Muscle of leg (tissue), 16 donors: ENCODE measurements around the gene TRPM5. TPM values are rescaled to one million over a fixed set of nuclear protein-coding genes. Genes with fewer than 3 reads are reported as not detected.
A peak's percentile ranks its signal among the peaks of the same experiment; 100 is the strongest.

Experiments used
- DNase-seq: peaks from one replicate; pipeline ENCODE4 v3.0.0; 2013
- H3K27ac ChIP-seq: one replicate; pipeline ENCODE4 v1.5.1; 2013; ENCODE audit warnings: mild to moderate bottlenecking, low read length, control low read depth
- H3K27me3 ChIP-seq: one replicate; pipeline ENCODE4 v1.6.1; 2013; ENCODE audit warnings: low read length; ENCODE audit not compliant: control insufficient read depth, insufficient read depth
- H3K36me3 ChIP-seq: one replicate; pipeline ENCODE4 v1.6.1; 2013; ENCODE audit warnings: low read length; ENCODE audit not compliant: control insufficient read depth, insufficient read depth
- H3K4me1 ChIP-seq: one replicate; pipeline ENCODE4 v1.6.1; 2013; ENCODE audit warnings: low read length; ENCODE audit not compliant: control insufficient read depth, insufficient read depth
- H3K4me3 ChIP-seq: one replicate; pipeline ENCODE4 v1.5.1; 2013; ENCODE audit warnings: low read length, control low read depth
- H3K9me3 ChIP-seq: replicated peaks from 2 replicates; pipeline ENCODE4 v1.6.1; 2013; ENCODE audit warnings: low read depth, low read length; ENCODE audit not compliant: control insufficient read depth
- WGBS: methylation state at CpG from one replicate; pipeline ENCODE4 v1.1.5; 2013; ENCODE audit warnings: missing lambda C conversion rate; ENCODE audit not compliant: insufficient coverage; 5-methylcytosine and 5-hydroxymethylcytosine counted together
- long read RNA-seq, 11 donors: transcript quantifications; one replicate each; lab custom pipeline, GENCODE V29; 2026
- polyA plus RNA-seq, 8 donors: library from polyadenylated mRNA; unstranded; fragments of 120-200 nt; gene quantifications; one replicate each; pipeline versions ENCODE4 v1.2.1 to v1.2.3, GENCODE V29; 2013; ENCODE audit warnings: inconsistent platforms in 1 of 8, low replicate concordance in 1 of 8; ENCODE audit not compliant: insufficient read length in 8 of 8, insufficient read depth in 1 of 8
- total RNA-seq: library from RNA; stranded (reverse); fragments of 120-200 nt; gene quantifications from one replicate; pipeline ENCODE4 v1.2.4, GENCODE V29; 2013

The TRPM5 gene
- total RNA-seq (under 0.01 TPM), polyA plus RNA-seq (under 1 TPM in 3 of 8 donors, not detected in 5; 0.04 to 0.05 (median 0.04) TPM)
- long read RNA-seq, donor 1, result 0 reads
- long read RNA-seq, donor 2, result 0 reads
- long read RNA-seq, donor 3, result 0 reads
- long read RNA-seq, donor 4, result 0 reads
- long read RNA-seq, donor 5, result 0 reads
- long read RNA-seq, donor 6, result 0 reads
- long read RNA-seq, donor 7, result 0 reads
- long read RNA-seq, donor 8, result 0 reads
- long read RNA-seq, donor 9, result 0 reads
- long read RNA-seq, donor 10, result 0 reads
- long read RNA-seq, donor 11, result 0 reads

GRCh38 chr11:2443881-2444820 is at the start of gene TRPM5:
TSS of gene TRPM5 (minus strand) at chr11:2444514. CDS start at chr11:2423036, 21,478 bp downstream.
- 15% methylated on average over 26 of the region's 64 CpGs for WGBS
- H3K36me3 ChIP-seq, result no peaks in the 10 kb centered on the region
- no peaks in the 10 kb centered on the region for H3K9me3 ChIP-seq
- DNase-seq, result no peak
- peaks cover 27% of the 10 kb centered on the region for H3K4me1 ChIP-seq
- peak within 1 kb of the TSS; percentile 16 for H3K4me3 ChIP-seq
- H3K27ac ChIP-seq, result no peak within 1 kb of the TSS
- H3K27me3 ChIP-seq, result peaks cover 47% of the 10 kb centered on the region

GRCh38 chr11:2489083-2489482 is 44.8 kb upstream of the TRPM5 start:
- DNase-seq, result no peak
- no peaks in the 10 kb centered on the region for H3K36me3 ChIP-seq
- peaks cover 17% of the 10 kb centered on the region for H3K9me3 ChIP-seq
- H3K4me3 ChIP-seq, result no peak overlapping the region
- H3K4me1 ChIP-seq, result no peaks in the 10 kb centered on the region
- no peak overlapping the region for H3K27ac ChIP-seq
- WGBS, result no CpG with 5 or more reads among the region's 2 CpGs
- H3K27me3 ChIP-seq, result peaks cover 2% of the 10 kb centered on the region

GRCh38 chr11:2488004-2488403 is 43.7 kb upstream of the TRPM5 start:
- no peak overlapping the region for H3K4me3 ChIP-seq
- peaks cover 17% of the 10 kb centered on the region for H3K9me3 ChIP-seq
- H3K27ac ChIP-seq, result no peak overlapping the region
- H3K4me1 ChIP-seq, result no peaks in the 10 kb centered on the region
- H3K27me3 ChIP-seq, result peaks cover 3% of the 10 kb centered on the region
- H3K36me3 ChIP-seq, result no peaks in the 10 kb centered on the region
- DNase-seq, result no peak

- WGBS, result 64% methylated on average over 2 of the region's 16 CpGs
- Histone ChIP-seq H3K36me3 (no peaks in the 10 kb centered on the region), H3K9me3 (peaks cover 17% of the 10 kb centered on the region), H3K27ac (no peak overlapping the region), H3K27me3 (peaks cover 9% of the 10 kb centered on the region), H3K4me3 (no peak overlapping the region), H3K4me1 (no peaks in the 10 kb centered on the region)
- no peak for DNase-seq
Observed at GRCh38 chr11:2484576-2485125, 40.3 kb upstream of the TRPM5 start.

GRCh38 chr11:2483426-2483825 is 39.1 kb upstream of the TRPM5 start:
- Histone ChIP-seq H3K9me3 (peaks cover 11% of the 10 kb centered on the region), H3K27me3 (peaks cover 9% of the 10 kb centered on the region), H3K36me3 (no peaks in the 10 kb centered on the region), H3K4me3 (no peak overlapping the region), H3K4me1 (no peaks in the 10 kb centered on the region), H3K27ac (no peak overlapping the region)
- WGBS, result 54% methylated on average over 13 of the region's 14 CpGs
- DNase-seq, result no peak

- no peaks in the 10 kb centered on the region for H3K4me1 ChIP-seq
- DNase-seq, result no peak
- H3K27me3 ChIP-seq, result peaks cover 9% of the 10 kb centered on the region
- H3K9me3 ChIP-seq, result peaks cover 9% of the 10 kb centered on the region
- no peak overlapping the region for H3K27ac ChIP-seq
- 58% methylated on average over 5 of the region's 5 CpGs for WGBS
- no peak overlapping the region for H3K4me3 ChIP-seq
- H3K36me3 ChIP-seq, result no peaks in the 10 kb centered on the region
Observed at GRCh38 chr11:2482745-2483144, 38.4 kb upstream of the TRPM5 start.

- Histone ChIP-seq H3K36me3 (no peaks in the 10 kb centered on the region), H3K9me3 (peaks cover 9% of the 10 kb centered on the region), H3K4me3 (no peak overlapping the region), H3K4me1 (no peaks in the 10 kb centered on the region), H3K27ac (no peak overlapping the region), H3K27me3 (peaks cover 9% of the 10 kb centered on the region)
- no peak for DNase-seq
- whole genome bisulfite sequencing, result 29% methylated on average over 1 of the region's 3 CpGs
Observed at GRCh38 chr11:2482204-2482603, 37.9 kb upstream of the TRPM5 start.

- DNase-seq, result no peak
- Histone ChIP-seq H3K4me3 (no peak overlapping the region), H3K36me3 (no peaks in the 10 kb centered on the region), H3K27me3 (peaks cover 11% of the 10 kb centered on the region), H3K27ac (no peak overlapping the region), H3K9me3 (peaks cover 6% of the 10 kb centered on the region), H3K4me1 (no peaks in the 10 kb centered on the region)
- WGBS, result 69% methylated on average over 6 of the region's 14 CpGs
Observed at GRCh38 chr11:2481253-2481652, 36.9 kb upstream of the TRPM5 start.

- DNase-seq, result peak; percentile 49
- H3K9me3 ChIP-seq, result peaks cover 6% of the 10 kb centered on the region
- H3K27ac ChIP-seq, result no peak overlapping the region
- no peaks in the 10 kb centered on the region for H3K4me1 ChIP-seq
- H3K36me3 ChIP-seq, result no peaks in the 10 kb centered on the region
- no peak overlapping the region for H3K4me3 ChIP-seq
- WGBS, result no CpG with 5 or more reads among the region's 7 CpGs
- H3K27me3 ChIP-seq, result peaks cover 11% of the 10 kb centered on the region
Observed at GRCh38 chr11:2480874-2481220, 36.5 kb upstream of the TRPM5 start.
